ENCODE results near the gene ADCY5.

The ADCY5 gene

DNA sequence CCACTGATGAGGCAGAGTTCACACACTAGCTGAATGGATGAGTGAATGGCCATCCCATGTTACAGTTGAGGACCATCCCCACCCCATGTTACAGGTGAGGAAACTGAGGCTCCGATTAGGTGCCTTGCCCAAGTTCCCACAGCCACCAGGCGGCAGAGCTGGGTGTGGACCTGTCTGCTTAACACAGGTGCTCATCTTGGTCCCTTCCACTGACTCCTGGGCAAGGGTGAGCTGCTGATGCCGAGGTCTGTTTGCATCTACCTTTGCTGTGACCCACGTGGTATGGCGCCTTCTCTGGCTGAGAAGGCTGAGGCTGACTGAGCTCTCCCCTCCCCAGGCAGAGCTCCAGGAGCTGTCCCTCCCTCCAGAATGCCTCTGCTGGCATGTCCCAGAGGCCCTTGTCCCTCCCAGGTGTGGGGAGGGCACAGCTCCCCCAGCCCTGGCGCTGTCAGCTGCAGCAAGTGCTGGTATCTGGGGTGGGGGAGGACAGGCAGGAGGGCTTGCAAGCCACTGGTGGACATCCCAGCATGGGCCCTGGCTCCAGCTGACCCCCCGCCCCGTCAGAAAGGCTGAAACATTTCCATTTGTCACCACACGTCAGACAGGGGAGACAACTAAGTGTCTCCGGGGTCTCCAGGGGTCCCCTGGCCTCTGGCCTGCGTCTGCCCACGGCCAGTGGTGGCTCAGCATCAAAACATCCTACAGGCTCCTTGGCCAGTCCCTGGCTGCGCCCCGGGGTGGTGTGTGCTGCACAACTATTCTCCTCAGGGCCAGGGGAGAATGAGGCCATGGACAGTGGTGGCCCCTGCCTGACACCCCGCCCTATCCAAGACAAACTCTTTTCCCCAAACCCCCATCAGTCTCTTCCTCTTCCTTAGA lies 105.4 kb downstream of the ADCY5 start:
- Histone ChIP-seq H3K4me2 (ENCODE audit: low read length) (no peak overlapping the region), H3K27ac (ENCODE audit: low read depth, low read length, poor library complexity, severe bottlenecking) (no peak overlapping the region), H3K9me2 (ENCODE audit: low read depth, low read length) (no peaks in the 10 kb centered on the region), H3K79me2 (ENCODE audit: insufficient read depth, low read length) (no peaks in the 10 kb centered on the region), H3K27me3 (ENCODE audit: insufficient read depth, low read length) (peaks cover 5% of the 10 kb centered on the region; the same call in 1 of the 2 replicates), H3K4me1 (ENCODE audit: insufficient read depth, low read length, severe bottlenecking) (no peaks in the 10 kb centered on the region), H3K9me3 (ENCODE audit: low read length) (no peaks in the 10 kb centered on the region), H3K4me3 (ENCODE audit: low read depth, low read length, poor library complexity, severe bottlenecking) (no peak overlapping the region), H3K36me3 (ENCODE audit: insufficient read depth, low read length) (no peaks in the 10 kb centered on the region), H4K20me1 (ENCODE audit: insufficient read depth, low read length) (no peaks in the 10 kb centered on the region), H3F3A (ENCODE audit: insufficient read depth, low read length) (no peaks in the 10 kb centered on the region), H3K9ac (ENCODE audit: low read length) (no peak overlapping the region), H2AFZ (ENCODE audit: low read length) (no peak overlapping the region)
- TF ChIP-seq EZH2 (IDR thresholded peaks at IDR 0.05; ENCODE audit: borderline replicate concordance, low read length): no peak
- TF ChIP-seq, protein P1, sequence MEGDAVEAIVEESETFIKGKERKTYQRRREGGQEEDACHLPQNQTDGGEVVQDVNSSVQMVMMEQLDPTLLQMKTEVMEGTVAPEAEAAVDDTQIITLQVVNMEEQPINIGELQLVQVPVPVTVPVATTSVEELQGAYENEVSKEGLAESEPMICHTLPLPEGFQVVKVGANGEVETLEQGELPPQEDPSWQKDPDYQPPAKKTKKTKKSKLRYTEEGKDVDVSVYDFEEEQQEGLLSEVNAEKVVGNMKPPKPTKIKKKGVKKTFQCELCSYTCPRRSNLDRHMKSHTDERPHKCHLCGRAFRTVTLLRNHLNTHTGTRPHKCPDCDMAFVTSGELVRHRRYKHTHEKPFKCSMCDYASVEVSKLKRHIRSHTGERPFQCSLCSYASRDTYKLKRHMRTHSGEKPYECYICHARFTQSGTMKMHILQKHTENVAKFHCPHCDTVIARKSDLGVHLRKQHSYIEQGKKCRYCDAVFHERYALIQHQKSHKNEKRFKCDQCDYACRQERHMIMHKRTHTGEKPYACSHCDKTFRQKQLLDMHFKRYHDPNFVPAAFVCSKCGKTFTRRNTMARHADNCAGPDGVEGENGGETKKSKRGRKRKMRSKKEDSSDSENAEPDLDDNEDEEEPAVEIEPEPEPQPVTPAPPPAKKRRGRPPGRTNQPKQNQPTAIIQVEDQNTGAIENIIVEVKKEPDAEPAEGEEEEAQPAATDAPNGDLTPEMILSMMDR (IDR thresholded peaks at IDR 0.05; ENCODE audit: low read length): no peak

DNA sequence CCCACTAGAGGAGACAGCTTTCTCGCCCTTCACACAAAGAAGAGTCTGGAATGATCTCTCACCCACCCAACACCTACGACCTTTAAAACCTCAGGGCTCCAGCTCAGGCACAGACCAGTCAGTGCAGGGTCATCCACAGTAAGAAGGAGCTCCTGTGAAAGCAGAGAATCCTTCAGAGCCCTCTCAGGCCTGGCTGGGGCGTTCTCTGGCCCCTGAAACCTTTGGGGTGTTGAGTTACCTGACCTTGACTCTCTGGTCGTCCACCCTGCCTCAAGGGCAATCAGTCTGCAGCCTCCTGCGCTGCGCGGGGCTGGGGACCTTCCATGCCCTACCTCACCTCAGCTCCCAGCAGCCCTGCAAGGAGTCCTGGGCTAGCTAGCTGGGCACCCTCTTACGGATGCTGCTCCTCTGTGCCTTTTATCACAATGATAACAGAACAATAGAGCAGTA lies 106.2 kb downstream of the ADCY5 start:
- no peak for TF ChIP-seq EZH2 (IDR thresholded peaks at IDR 0.05; ENCODE audit: borderline replicate concordance, low read length)
- TF ChIP-seq, protein P1 (IDR thresholded peaks at IDR 0.05; ENCODE audit: low read length): no peak
- no peaks in the 10 kb centered on the region for H3K4me1 ChIP-seq (ENCODE audit: insufficient read depth, low read length, severe bottlenecking)
- 0 out of 2 replicates have a peak, but pooled peaks cover 1% of the 10 kb centered on the region for H3K27me3 ChIP-seq (ENCODE audit: insufficient read depth, low read length)

DNA sequence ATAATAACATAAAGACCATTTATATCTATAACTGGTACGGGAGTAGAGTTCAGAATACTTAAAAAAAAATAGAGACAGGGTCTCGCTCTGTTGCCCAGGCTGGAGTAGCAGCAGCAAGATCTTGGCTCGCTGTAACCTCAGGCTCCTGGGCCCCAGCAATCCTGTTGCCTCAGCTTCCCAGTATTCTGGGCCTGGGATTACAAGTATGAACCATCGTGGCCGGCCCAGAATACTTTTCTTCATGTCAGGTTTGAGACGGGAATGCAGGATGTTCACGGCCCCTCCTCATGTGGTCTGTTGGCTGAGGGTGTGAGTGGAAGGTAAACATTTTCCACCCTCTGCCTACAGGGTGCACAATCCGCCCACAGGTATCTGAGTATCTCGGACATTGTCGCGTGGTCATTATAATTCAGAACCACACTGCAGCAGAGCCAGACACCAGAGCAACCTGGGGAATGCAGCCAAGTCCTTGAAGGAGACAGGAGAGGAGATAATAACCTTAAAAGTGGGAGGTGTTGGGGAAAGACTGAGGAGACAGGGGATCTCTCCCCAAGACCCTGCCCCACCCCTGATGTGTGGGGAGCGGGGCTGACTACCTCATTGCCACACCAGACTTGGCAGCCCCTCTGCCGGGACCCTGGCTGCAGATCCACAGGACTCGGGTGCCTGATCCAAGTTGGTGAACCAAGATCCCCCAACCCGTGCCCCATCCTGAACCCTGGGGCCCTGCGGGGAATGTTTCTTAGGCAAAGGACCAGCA lies 106.8 kb downstream of the ADCY5 start:
- Histone ChIP-seq H2AFZ (ENCODE audit: low read length) (no peak overlapping the region), H3K9me3 (ENCODE audit: low read length) (no peaks in the 10 kb centered on the region), H3K27ac (ENCODE audit: low read depth, low read length, poor library complexity, severe bottlenecking) (no peak overlapping the region), H3F3A (ENCODE audit: insufficient read depth, low read length) (no peaks in the 10 kb centered on the region), H3K27me3 (ENCODE audit: insufficient read depth, low read length) (no peaks in the 10 kb centered on the region), H3K9ac (ENCODE audit: low read length) (no peak overlapping the region), H3K9me2 (ENCODE audit: low read depth, low read length) (no peaks in the 10 kb centered on the region), H3K4me1 (ENCODE audit: insufficient read depth, low read length, severe bottlenecking) (no peaks in the 10 kb centered on the region), H3K4me3 (ENCODE audit: low read depth, low read length, poor library complexity, severe bottlenecking) (no peak overlapping the region), H4K20me1 (ENCODE audit: insufficient read depth, low read length) (no peaks in the 10 kb centered on the region), H3K36me3 (ENCODE audit: insufficient read depth, low read length) (no peaks in the 10 kb centered on the region), H3K4me2 (ENCODE audit: low read length) (no peak overlapping the region), H3K79me2 (ENCODE audit: insufficient read depth, low read length) (no peaks in the 10 kb centered on the region)
- no peak for TF ChIP-seq EZH2 (IDR thresholded peaks at IDR 0.05; ENCODE audit: borderline replicate concordance, low read length)
- TF ChIP-seq, protein P1 (IDR thresholded peaks at IDR 0.05; ENCODE audit: low read length): no peak; the same call in 1 of the 2 replicates

More for the DNA sequence above, 106.2 kb downstream of the ADCY5 start:
- Histone ChIP-seq H3K4me3 (ENCODE audit: low read depth, low read length, poor library complexity, severe bottlenecking) (no peak overlapping the region), H3K79me2 (ENCODE audit: insufficient read depth, low read length) (no peaks in the 10 kb centered on the region), H2AFZ (ENCODE audit: low read length) (no peak overlapping the region), H3K4me2 (ENCODE audit: low read length) (no peak overlapping the region), H3K9me2 (ENCODE audit: low read depth, low read length) (no peaks in the 10 kb centered on the region), H3K36me3 (ENCODE audit: insufficient read depth, low read length) (no peaks in the 10 kb centered on the region), H3K9ac (ENCODE audit: low read length) (no peak overlapping the region), H3K27ac (ENCODE audit: low read depth, low read length, poor library complexity, severe bottlenecking) (no peak overlapping the region), H3F3A (ENCODE audit: insufficient read depth, low read length) (no peaks in the 10 kb centered on the region), H4K20me1 (ENCODE audit: insufficient read depth, low read length) (no peaks in the 10 kb centered on the region), H3K9me3 (ENCODE audit: low read length) (no peaks in the 10 kb centered on the region)

Data from OCI-LY1 (cell line).